Measurements from ENCODE around the gene PRKG1.
"Not testable (repeated sequence)": the region's sequence is repeated elsewhere in the genome, so short reads cannot be mapped to it uniquely, and the experiment has no call there.

- TF ChIP-seq CTCF (conservative IDR thresholded peaks at IDR 0.05 in 1 of 2, IDR thresholded peaks at IDR 0.05 in 1 of 2; ENCODE audit: low read depth in 1 of 2, low read length in 2 of 2); EZH2 (IDR thresholded peaks at IDR 0.05; ENCODE audit: low read length, missing control alignments): not testable (repeated sequence)
Observed at GRCh38 chr10:51212937-51213336, 138.7 kb downstream of the PRKG1 start.
